Endodermal cell (in vitro differentiated cells): ENCODE measurements around the gene PRXL2B. TPM values are rescaled to one million over a fixed set of nuclear protein-coding genes. Genes with fewer than 3 reads are reported as not detected.

ENCODE experiments used
- DNase-seq: peaks from one replicate; pipeline ENCODE4 v3.0.0-alpha.2; 2017
- H3K27ac ChIP-seq: 2 replicates; pipeline ENCODE4 v1.5.1; 2013; ENCODE audit warnings: mild to moderate bottlenecking, low read depth, low read length, moderate library complexity
- H3K27me3 ChIP-seq: 2 replicates; pipeline ENCODE4 v1.6.1; 2013; ENCODE audit warnings: mild to moderate bottlenecking, low read length, moderate library complexity; ENCODE audit not compliant: insufficient read depth, control insufficient read depth, poor library complexity, severe bottlenecking
- H3K36me3 ChIP-seq: 2 replicates; pipeline ENCODE4 v1.7.0; 2013; ENCODE audit warnings: mild to moderate bottlenecking, low read length, moderate library complexity; ENCODE audit not compliant: control insufficient read depth, insufficient read depth
- H3K4me1 ChIP-seq: one replicate; pipeline ENCODE4 v1.7.0; 2013; ENCODE audit warnings: low read length; ENCODE audit not compliant: control insufficient read depth, insufficient read depth
- H3K4me3 ChIP-seq: 2 replicates; pipeline ENCODE4 v1.5.1; 2013; ENCODE audit warnings: mild to moderate bottlenecking, low read length, moderate library complexity
- H3K9ac ChIP-seq: 2 replicates; pipeline ENCODE4 v1.6.1; 2013; ENCODE audit warnings: mild to moderate bottlenecking, low read length, moderate library complexity; ENCODE audit not compliant: poor library complexity, severe bottlenecking; ENCODE audit errors: extremely low read depth
- H3K9me3 ChIP-seq: 2 replicates; pipeline ENCODE4 v1.6.1; 2013; ENCODE audit warnings: mild to moderate bottlenecking, low read length, moderate library complexity; ENCODE audit not compliant: control insufficient read depth
- H3K27ac Mint-ChIP-seq: 2 replicates; pipeline ENCODE4 v1.8.0; 2020; ENCODE audit warnings: mixed read lengths
- H3K27me3 Mint-ChIP-seq: 2 replicates; pipeline ENCODE4 v1.8.0; 2021; ENCODE audit warnings: mild to moderate bottlenecking, mixed read lengths; ENCODE audit not compliant: insufficient read depth
- H3K36me3 Mint-ChIP-seq: 2 replicates; pipeline ENCODE4 v1.8.0; 2020; ENCODE audit warnings: low read depth, mixed read lengths
- H3K4me1 Mint-ChIP-seq: 2 replicates; pipeline ENCODE4 v1.8.0; 2020; ENCODE audit warnings: mixed read lengths
- H3K4me3 Mint-ChIP-seq: 2 replicates; pipeline ENCODE4 v1.8.0; 2020; ENCODE audit warnings: mild to moderate bottlenecking, moderate library complexity, mixed read lengths
- H3K9me3 Mint-ChIP-seq: 2 replicates; pipeline ENCODE4 v1.8.0; 2020; ENCODE audit warnings: mild to moderate bottlenecking, mixed read lengths
- CTCF ChIP-seq: fragments of 200-600 bp; sonication (generic); conservative IDR thresholded peaks from 2 replicates; pipeline ENCODE4 v1.5.0; 2021; ENCODE audit warnings: antibody characterized with exemption, mild to moderate bottlenecking
- WGBS, 2 experiments: methylation state at CpG; one replicate each; pipeline versions ENCODE4 v1.1.5 to v1.1.7; 2013; ENCODE audit warnings: missing lambda C conversion rate in 2 of 2, mixed read lengths in 1 of 2; ENCODE audit not compliant: insufficient coverage in 1 of 2, insufficient read length in 1 of 2; 5-methylcytosine and 5-hydroxymethylcytosine counted together
- total RNA-seq, 2 donors: library from RNA; stranded (reverse); fragmentation: NEBNext Ultra II Directional in 1 of 2; extraction: Animal tissue kit (Norgen Biotek cat#: 25700) in 1 of 2; gene quantifications; 2 replicates in 1 of 2; 3 replicates in 1 of 2; pipeline ENCODE4 v1.2.1, GENCODE V29; 2021

The PRXL2B gene
- total RNA-seq, 2 donors from 2014 or later: 33.4 to 34.4 TPM

- Mint-ChIP-seq H3K27ac (no peak overlapping the region), H3K4me3 (no peak overlapping the region), H3K9me3 (peaks cover 7% of the 10 kb centered on the region), H3K4me1 (peaks cover 2% of the 10 kb centered on the region), H3K27me3 (peaks cover 2% of the 10 kb centered on the region), H3K36me3 (no peaks in the 10 kb centered on the region)
- Histone ChIP-seq H3K4me3 (no peak overlapping the region), H3K36me3 (no peaks in the 10 kb centered on the region), H3K27me3 (no peaks in the 10 kb centered on the region), H3K4me1 (no peaks in the 10 kb centered on the region), H3K27ac (no peak overlapping the region), H3K9me3 (no peaks in the 10 kb centered on the region), H3K9ac (no peak overlapping the region)
- peak; percentile 32 for DNase-seq
- TF ChIP-seq CTCF: no peak
- WGBS, 2 experiments: 82 to 88% methylated on average over 13 to 18 of the region's 18 CpGs
Measured at GRCh38 chr1:2601721-2602303, 15.2 kb downstream of the PRXL2B start.

GRCh38 chr1:2602311-2602835 is 15.8 kb downstream of the PRXL2B start:
- Histone ChIP-seq H3K9ac (no peak overlapping the region), H3K9me3 (no peaks in the 10 kb centered on the region), H3K4me3 (no peak overlapping the region), H3K36me3 (no peaks in the 10 kb centered on the region), H3K4me1 (no peaks in the 10 kb centered on the region), H3K27me3 (no peaks in the 10 kb centered on the region), H3K27ac (no peak overlapping the region)
- Mint-ChIP-seq H3K4me1 (peaks cover under 1% of the 10 kb centered on the region), H3K27me3 (peaks cover 2% of the 10 kb centered on the region), H3K36me3 (no peaks in the 10 kb centered on the region), H3K4me3 (no peak overlapping the region), H3K27ac (no peak overlapping the region), H3K9me3 (peaks cover 7% of the 10 kb centered on the region)
- WGBS, 2 experiments: 83 to 86% methylated on average over 11 to 15 of the region's 15 CpGs
- DNase-seq: peak; percentile 35
- no peak for TF ChIP-seq CTCF

GRCh38 chr1:2602866-2603520 is 16.4 kb downstream of the PRXL2B start:
- Mint-ChIP-seq H3K27ac (no peak overlapping the region), H3K4me3 (no peak overlapping the region), H3K36me3 (no peaks in the 10 kb centered on the region), H3K4me1 (no peaks in the 10 kb centered on the region), H3K27me3 (peaks cover 2% of the 10 kb centered on the region), H3K9me3 (peaks cover 7% of the 10 kb centered on the region)
- H3K4me1 ChIP-seq: no peaks in the 10 kb centered on the region
- H3K27me3 ChIP-seq: no peaks in the 10 kb centered on the region
- no peak overlapping the region for H3K4me3 ChIP-seq
- H3K9me3 ChIP-seq: no peaks in the 10 kb centered on the region
- H3K9ac ChIP-seq: no peak overlapping the region
- DNase-seq: peak; percentile 37
- no peak overlapping the region for H3K27ac ChIP-seq
- 85 to 89% methylated on average over 3 to 18 of the region's 18 CpGs for WGBS, 2 experiments
- no peaks in the 10 kb centered on the region for H3K36me3 ChIP-seq
- no peak for TF ChIP-seq CTCF
